Esophagus mucosa (tissue), 1 donor: ENCODE measurements around the gene CACUL1. TPM values are rescaled to one million over a fixed set of nuclear protein-coding genes. Genes with fewer than 3 reads are reported as not detected.
"Not testable (repeated sequence)": the region's sequence is repeated elsewhere in the genome, so short reads cannot be mapped to it uniquely, and the experiment has no call there.

Experiments used
- ATAC-seq: fragments of 200-7000 bp; cut with Tn5 transposase; one replicate; pipeline ENCODE4 v1.9.1; 2020
- total RNA-seq: library from RNA; stranded (reverse); gene quantifications from one replicate; pipeline ENCODE4 v1.2.4, GENCODE V29; 2023
- donor health status: DM: yes; HTN: yes; CAD: no.

The CACUL1 gene
- 28.5 TPM for total RNA-seq

- peak; percentile 100 for ATAC-seq
These were observed at the start of gene CACUL1 for GRCh38 chr10:118754556-118755423. CACUL1 (minus strand) TSS chr10:118754970; CDS start chr10:118754762, 208 bp downstream.

DNA sequence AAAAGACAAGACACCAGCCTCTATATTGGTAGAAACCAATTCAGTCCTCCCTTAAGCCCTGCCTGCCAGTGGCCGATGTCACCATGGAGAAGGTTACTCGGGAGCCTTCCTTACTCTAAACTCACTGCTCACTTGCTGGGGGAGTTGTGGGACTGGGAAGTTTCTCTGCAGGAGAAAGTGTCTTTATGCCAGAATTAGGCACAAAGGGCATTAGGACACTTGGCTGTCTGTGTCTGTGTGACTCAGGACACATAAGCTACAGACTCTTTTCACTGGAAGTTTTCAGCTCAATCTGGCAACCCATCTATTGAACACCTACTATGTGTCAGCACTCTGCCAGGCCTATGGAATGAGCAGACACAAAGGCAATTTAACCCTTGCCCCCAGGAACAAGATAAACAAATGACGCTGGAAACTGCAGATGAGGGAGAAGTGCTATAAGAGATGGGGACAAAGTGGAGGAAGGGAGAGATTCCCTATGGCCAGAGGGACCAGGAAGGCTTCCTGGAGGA, 49.5 kb upstream of the CACUL1 start:
- no peak for ATAC-seq

DNA sequence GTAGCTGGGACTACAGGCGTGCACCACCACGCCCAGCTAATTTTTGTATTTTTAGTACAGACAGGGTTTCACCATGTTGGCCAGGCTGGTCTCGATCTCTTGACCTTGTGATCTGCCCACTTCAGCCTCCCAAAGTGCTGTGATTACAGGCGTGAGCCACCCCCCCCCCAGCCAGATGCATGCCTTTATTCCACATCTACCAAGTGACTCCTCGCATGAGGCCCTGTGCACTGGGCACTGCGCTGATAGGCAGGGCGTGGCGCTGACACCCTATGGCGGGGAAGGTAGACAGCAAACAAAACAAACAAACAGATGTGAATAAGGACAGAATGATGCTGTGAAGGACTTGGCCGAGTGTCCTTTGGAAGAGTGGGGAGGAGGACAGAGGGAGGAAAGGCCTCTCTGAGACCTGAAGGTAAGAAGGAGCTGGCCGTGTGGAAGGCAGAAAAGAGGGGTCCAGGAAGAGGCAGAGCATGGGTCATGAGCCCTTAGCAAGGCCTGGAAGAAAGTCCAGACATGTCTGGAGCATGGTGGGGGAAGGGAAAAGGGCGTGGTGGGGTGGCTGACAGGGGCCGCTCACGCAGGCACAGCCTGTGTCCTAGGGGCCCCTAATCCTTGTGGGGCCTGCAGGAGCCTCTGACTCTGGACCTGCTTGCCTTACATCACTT, 47.5 kb upstream of the CACUL1 start:
- no peak for ATAC-seq

DNA sequence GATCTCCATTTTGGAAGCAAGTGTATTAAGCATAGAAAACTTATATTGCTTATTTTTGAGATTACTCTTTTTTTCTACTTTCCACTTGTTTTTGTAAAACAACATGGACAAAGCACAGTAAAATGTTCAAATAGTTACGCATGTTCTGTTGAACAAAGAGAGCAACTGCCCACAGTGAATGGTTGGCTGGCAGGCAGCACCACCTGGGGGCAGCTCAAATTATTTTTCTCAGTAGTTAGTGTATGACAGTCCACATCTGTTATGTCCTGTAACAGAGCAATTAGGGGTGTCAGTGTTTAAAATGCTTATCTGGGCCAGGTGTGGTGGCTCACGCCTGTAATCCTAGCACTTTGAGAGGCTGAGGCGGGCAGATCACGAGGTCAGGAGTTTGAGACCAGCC, 46.1 kb upstream of the CACUL1 start:
- no peak for ATAC-seq

- peak; percentile 82 for ATAC-seq
These were observed 45.0 kb upstream of the CACUL1 start for GRCh38 chr10:118799777-118800176.

- ATAC-seq: peak; percentile 68
These were observed 43.5 kb upstream of the CACUL1 start for GRCh38 chr10:118798231-118798662.

- ATAC-seq: not testable (repeated sequence)
These were observed 40.2 kb upstream of the CACUL1 start for GRCh38 chr10:118794971-118795370.

DNA sequence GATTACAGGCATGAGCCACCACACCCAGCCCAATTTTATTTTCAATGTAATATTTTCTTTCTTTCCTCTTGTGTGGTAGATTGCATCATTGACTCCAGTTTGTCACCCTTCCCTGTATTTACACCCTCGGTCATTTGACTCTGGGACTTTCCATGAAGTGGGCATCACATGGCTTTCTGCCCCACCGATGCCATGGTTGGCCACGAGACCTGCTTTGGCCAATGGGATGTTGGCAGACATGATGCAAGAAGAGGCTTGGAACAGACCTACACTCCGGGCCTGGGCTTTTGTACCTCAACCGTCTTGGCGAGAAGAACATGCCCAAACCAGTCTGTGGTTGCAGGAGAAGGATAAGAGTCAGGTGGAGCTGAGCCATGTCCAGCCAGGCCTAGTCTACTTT, 38.8 kb upstream of the CACUL1 start:
- ATAC-seq: peak; percentile 94

GRCh38 chr10:118792526-118792925, 37.8 kb upstream of the CACUL1 start:
- no peak for ATAC-seq

GRCh38 chr10:118790058-118790457, 35.3 kb upstream of the CACUL1 start:
- no peak for ATAC-seq

DNA sequence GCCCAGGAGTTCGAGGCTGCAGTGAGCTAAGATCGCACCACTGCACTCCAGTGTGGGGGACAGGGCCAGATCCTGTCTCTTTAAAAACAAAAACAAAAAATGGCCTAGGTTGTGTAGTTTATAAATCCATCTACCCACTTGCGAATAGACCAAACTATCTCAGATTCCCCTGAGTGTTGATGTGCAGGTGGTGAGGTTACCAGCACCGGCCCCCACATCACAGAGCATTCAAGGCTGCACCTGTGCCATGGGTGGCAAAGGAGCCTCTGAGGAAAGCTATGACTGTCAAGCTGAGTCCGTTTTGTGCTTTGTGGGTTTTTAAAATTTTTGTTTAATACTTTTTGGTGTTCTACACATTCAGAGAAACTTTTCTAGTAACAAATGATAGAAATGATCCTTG, 30.8 kb upstream of the CACUL1 start:
- ATAC-seq: no peak

- no peak for ATAC-seq
These were observed 29.2 kb upstream of the CACUL1 start for GRCh38 chr10:118783776-118784545.

DNA sequence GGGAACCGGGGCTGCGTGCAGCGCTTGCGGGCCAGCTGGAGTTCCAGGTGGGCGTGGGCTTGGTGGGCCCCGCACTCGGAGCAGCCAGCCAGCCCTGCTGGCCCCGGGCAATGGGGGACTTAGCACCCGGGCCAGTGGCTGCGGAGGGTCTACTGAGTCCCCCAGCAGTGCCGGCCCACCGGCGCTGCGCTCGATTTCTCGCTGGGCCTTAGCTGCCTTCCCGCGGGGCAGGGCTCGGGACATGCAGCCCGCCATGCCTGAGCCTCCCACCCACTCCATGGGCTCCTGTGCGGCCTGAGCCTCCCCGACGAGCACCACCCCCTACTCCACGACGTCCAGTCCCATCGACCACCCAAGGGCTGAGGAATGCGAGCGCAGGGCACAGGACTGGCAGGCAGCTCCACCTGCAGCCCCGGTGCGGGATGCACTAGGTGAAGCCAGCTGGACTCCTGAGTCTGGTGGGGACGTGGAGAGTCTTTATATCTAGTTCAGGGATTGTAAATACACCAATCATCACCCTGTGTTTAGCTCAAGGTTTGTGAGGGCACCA, 28.2 kb upstream of the CACUL1 start:
- ATAC-seq: not testable (repeated sequence)

DNA sequence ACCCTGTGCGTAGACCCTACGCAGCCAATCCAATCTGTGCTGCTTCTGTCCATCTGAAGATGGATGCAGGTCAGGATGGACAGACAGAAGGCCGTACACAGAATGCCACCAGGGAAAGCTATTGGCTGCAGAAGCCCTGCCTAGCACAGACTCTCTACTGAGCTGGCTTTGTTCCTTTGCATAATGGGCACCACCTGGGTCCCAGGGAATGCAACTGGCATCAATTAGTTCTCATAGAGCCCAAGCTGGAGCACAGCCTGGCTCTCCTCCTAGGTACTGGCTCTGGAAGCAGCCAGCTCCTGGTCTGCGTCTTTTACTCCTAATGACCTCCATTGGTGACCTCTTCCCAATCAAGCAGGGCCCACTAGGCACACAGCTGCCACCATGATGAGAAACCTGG, 26.8 kb upstream of the CACUL1 start:
- no peak for ATAC-seq

DNA sequence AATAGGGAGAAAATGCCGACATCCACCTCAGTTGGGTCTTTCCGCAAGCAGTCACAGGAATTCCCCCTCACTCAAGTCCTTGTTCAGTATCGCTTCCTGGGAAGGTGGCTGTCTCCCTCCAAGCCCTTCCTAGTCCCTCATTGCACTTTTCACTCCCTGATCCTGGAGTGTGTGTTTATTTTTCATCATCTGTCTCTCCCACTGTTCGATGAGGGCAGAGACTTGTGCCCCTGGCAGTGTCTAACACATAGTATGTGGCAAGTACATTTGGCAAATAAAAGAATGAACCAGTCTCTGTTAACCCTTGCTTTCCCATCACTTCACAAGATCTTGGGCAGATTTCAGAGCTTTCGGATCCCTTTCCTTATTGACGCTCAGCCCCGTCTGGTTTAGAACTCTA, 24.0 kb upstream of the CACUL1 start:
- ATAC-seq: no peak

DNA sequence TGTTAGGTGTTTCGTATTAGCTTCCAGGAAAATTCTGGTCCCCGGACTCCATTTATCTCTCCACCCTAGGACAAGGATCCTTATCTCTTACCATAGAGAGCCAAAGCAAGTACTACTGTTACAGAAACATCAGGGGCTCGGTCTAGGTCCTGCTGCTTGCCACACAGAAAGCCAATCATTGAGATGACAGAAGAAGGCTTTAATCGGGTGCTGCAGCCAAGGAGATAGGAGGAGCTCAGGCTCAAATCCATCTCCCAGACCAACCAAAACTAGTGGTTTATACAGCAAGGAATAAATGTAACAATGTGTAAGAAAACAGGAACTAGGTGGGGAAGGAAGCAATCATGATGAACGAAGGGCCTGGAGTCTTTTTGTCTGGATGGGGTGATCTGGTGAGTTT, 22.2 kb upstream of the CACUL1 start:
- no peak for ATAC-seq

- no peak for ATAC-seq
These were observed 21.3 kb upstream of the CACUL1 start for GRCh38 chr10:118776033-118776432.

GRCh38 chr10:118775478-118775877, 20.7 kb upstream of the CACUL1 start:
- ATAC-seq: no peak

DNA sequence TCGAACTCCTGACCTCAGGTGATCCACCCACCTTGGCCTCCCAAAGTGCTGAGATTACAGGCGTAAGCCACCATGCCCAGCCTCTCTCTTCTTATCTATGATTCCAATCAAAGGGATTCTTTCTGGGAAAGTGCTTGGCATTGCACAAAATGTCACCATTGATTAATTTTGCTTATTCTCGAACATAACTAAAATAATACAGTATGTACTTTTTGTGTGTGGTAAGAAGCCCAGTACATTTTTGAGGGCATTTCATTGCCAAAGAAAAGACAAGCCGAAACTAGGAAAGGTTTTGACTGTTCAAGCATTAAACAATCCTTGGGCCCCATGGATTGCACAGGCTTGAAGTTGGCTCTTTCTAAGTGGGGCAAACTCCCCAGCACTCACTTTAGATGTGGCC, 18.3 kb upstream of the CACUL1 start:
- no peak for ATAC-seq

- no peak for ATAC-seq
These were observed 17.2 kb upstream of the CACUL1 start for GRCh38 chr10:118771976-118772375.

GRCh38 chr10:118769898-118770600, 15.3 kb upstream of the CACUL1 start:
- ATAC-seq: no peak
